ENCODE data around the gene TRMT1.
A peak's percentile ranks its signal among the peaks of the same experiment; 100 is the strongest.

The TRMT1 gene

GRCh38 chr19:13078897-13079541, 37.5 kb downstream of the TRMT1 start:
- H3K36me3 ChIP-seq (ENCODE audit: insufficient read depth, low read length), result peaks cover 58% of the 10 kb centered on the region
- no peaks in the 10 kb centered on the region for H3K27me3 ChIP-seq (ENCODE audit: control insufficient read depth in 1 of 2, insufficient read depth in 2 of 2, low read length in 2 of 2)
- no peaks in the 10 kb centered on the region for H3K9me3 ChIP-seq (ENCODE audit: low read length)
- H3K27ac ChIP-seq (ENCODE audit: low read depth, low read length), result peak overlapping the region; percentile 95
- H3K9ac ChIP-seq (ENCODE audit: low read length), result peak overlapping the region; percentile 53
- peaks cover 72% of the 10 kb centered on the region for H3K4me1 ChIP-seq (ENCODE audit: insufficient read depth, low read length)
- H3K4me3 ChIP-seq (ENCODE audit: low read depth in 1 of 2, low read length in 2 of 2), result peak overlapping the region in 1 of 2 donors; percentile 47

GRCh38 chr19:13078381-13078780, 38.2 kb downstream of the TRMT1 start:
- H3K27me3 ChIP-seq (ENCODE audit: control insufficient read depth in 1 of 2, insufficient read depth in 2 of 2, low read length in 2 of 2), result no peaks in the 10 kb centered on the region
- peak overlapping the region; percentile 53 for H3K9ac ChIP-seq (ENCODE audit: low read length)
- H3K27ac ChIP-seq (ENCODE audit: low read depth, low read length), result peak overlapping the region; percentile 95
- H3K4me1 ChIP-seq (ENCODE audit: insufficient read depth, low read length), result peaks cover 77% of the 10 kb centered on the region
- no peak overlapping the region for H3K4me3 ChIP-seq (ENCODE audit: low read depth in 1 of 2, low read length in 2 of 2)
- no peaks in the 10 kb centered on the region for H3K9me3 ChIP-seq (ENCODE audit: low read length)
- peaks cover 60% of the 10 kb centered on the region for H3K36me3 ChIP-seq (ENCODE audit: insufficient read depth, low read length)

GRCh38 chr19:13077240-13077639, 39.3 kb downstream of the TRMT1 start:
- Histone ChIP-seq H3K36me3 (ENCODE audit: insufficient read depth, low read length) (peaks cover 57% of the 10 kb centered on the region), H3K4me1 (ENCODE audit: insufficient read depth, low read length) (peaks cover 70% of the 10 kb centered on the region), H3K9ac (ENCODE audit: low read length) (no peak overlapping the region)

GRCh38 chr19:13076787-13077186, 39.8 kb downstream of the TRMT1 start:
- Histone ChIP-seq H3K9ac (ENCODE audit: low read length) (no peak overlapping the region), H3K4me1 (ENCODE audit: insufficient read depth, low read length) (peaks cover 70% of the 10 kb centered on the region), H3K4me3 (ENCODE audit: low read depth in 1 of 2, low read length in 2 of 2) (no peak overlapping the region), H3K27ac (ENCODE audit: low read depth, low read length) (peak overlapping the region; percentile 95), H3K36me3 (ENCODE audit: insufficient read depth, low read length) (peaks cover 52% of the 10 kb centered on the region), H3K27me3 (ENCODE audit: control insufficient read depth in 1 of 2, insufficient read depth in 2 of 2, low read length in 2 of 2) (no peaks in the 10 kb centered on the region), H3K9me3 (ENCODE audit: low read length) (no peaks in the 10 kb centered on the region)

More at GRCh38 chr19:13077240-13077639, 39.3 kb downstream of the TRMT1 start:
- no peak overlapping the region for H3K4me3 ChIP-seq (ENCODE audit: low read depth in 1 of 2, low read length in 2 of 2)
- no peaks in the 10 kb centered on the region for H3K9me3 ChIP-seq (ENCODE audit: low read length)
- H3K27me3 ChIP-seq (ENCODE audit: control insufficient read depth in 1 of 2, insufficient read depth in 2 of 2, low read length in 2 of 2), result no peaks in the 10 kb centered on the region
- peak overlapping the region; percentile 95 for H3K27ac ChIP-seq (ENCODE audit: low read depth, low read length)

- H3K9ac ChIP-seq (ENCODE audit: low read length), result no peak overlapping the region
- H3K4me3 ChIP-seq (ENCODE audit: low read depth in 1 of 2, low read length in 2 of 2), result no peak overlapping the region
These were observed 40.2 kb downstream of the TRMT1 start for GRCh38 chr19:13076320-13076719.

GRCh38 chr19:13074378-13074777, 42.2 kb downstream of the TRMT1 start:
- Histone ChIP-seq H3K27me3 (ENCODE audit: control insufficient read depth in 1 of 2, insufficient read depth in 2 of 2, low read length in 2 of 2) (no peaks in the 10 kb centered on the region), H3K36me3 (ENCODE audit: insufficient read depth, low read length) (peaks cover 43% of the 10 kb centered on the region), H3K9ac (ENCODE audit: low read length) (no peak overlapping the region), H3K9me3 (ENCODE audit: low read length) (no peaks in the 10 kb centered on the region), H3K4me1 (ENCODE audit: insufficient read depth, low read length) (peaks cover 80% of the 10 kb centered on the region), H3K4me3 (ENCODE audit: low read depth in 1 of 2, low read length in 2 of 2) (no peak overlapping the region), H3K27ac (ENCODE audit: low read depth, low read length) (no peak overlapping the region)

More at GRCh38 chr19:13076320-13076719, 40.2 kb downstream of the TRMT1 start:
- Histone ChIP-seq H3K9me3 (ENCODE audit: low read length) (no peaks in the 10 kb centered on the region), H3K4me1 (ENCODE audit: insufficient read depth, low read length) (peaks cover 72% of the 10 kb centered on the region), H3K36me3 (ENCODE audit: insufficient read depth, low read length) (peaks cover 49% of the 10 kb centered on the region), H3K27me3 (ENCODE audit: control insufficient read depth in 1 of 2, insufficient read depth in 2 of 2, low read length in 2 of 2) (no peaks in the 10 kb centered on the region), H3K27ac (ENCODE audit: low read depth, low read length) (peak overlapping the region; percentile 95)

GRCh38 chr19:13073263-13073662, 43.3 kb downstream of the TRMT1 start:
- Histone ChIP-seq H3K4me1 (ENCODE audit: insufficient read depth, low read length) (peaks cover 80% of the 10 kb centered on the region), H3K9me3 (ENCODE audit: low read length) (no peaks in the 10 kb centered on the region), H3K4me3 (ENCODE audit: low read depth in 1 of 2, low read length in 2 of 2) (no peak overlapping the region), H3K27ac (ENCODE audit: low read depth, low read length) (no peak overlapping the region), H3K27me3 (ENCODE audit: control insufficient read depth in 1 of 2, insufficient read depth in 2 of 2, low read length in 2 of 2) (no peaks in the 10 kb centered on the region), H3K9ac (ENCODE audit: low read length) (no peak overlapping the region), H3K36me3 (ENCODE audit: insufficient read depth, low read length) (peaks cover 32% of the 10 kb centered on the region)

GRCh38 chr19:13072188-13072908, 44.2 kb downstream of the TRMT1 start:
- peaks cover 29% of the 10 kb centered on the region for H3K36me3 ChIP-seq (ENCODE audit: insufficient read depth, low read length)
- no peaks in the 10 kb centered on the region for H3K27me3 ChIP-seq (ENCODE audit: control insufficient read depth in 1 of 2, insufficient read depth in 2 of 2, low read length in 2 of 2)
- H3K9ac ChIP-seq (ENCODE audit: low read length), result no peak overlapping the region
- H3K9me3 ChIP-seq (ENCODE audit: low read length), result no peaks in the 10 kb centered on the region
- H3K27ac ChIP-seq (ENCODE audit: low read depth, low read length), result no peak overlapping the region
- H3K4me1 ChIP-seq (ENCODE audit: insufficient read depth, low read length), result peaks cover 79% of the 10 kb centered on the region
- H3K4me3 ChIP-seq (ENCODE audit: low read depth in 1 of 2, low read length in 2 of 2), result no peak overlapping the region

- Histone ChIP-seq H3K27ac (ENCODE audit: low read depth, low read length) (no peak overlapping the region), H3K4me3 (ENCODE audit: low read depth in 1 of 2, low read length in 2 of 2) (no peak overlapping the region), H3K9ac (ENCODE audit: low read length) (no peak overlapping the region), H3K4me1 (ENCODE audit: insufficient read depth, low read length) (peaks cover 79% of the 10 kb centered on the region), H3K27me3 (ENCODE audit: control insufficient read depth in 1 of 2, insufficient read depth in 2 of 2, low read length in 2 of 2) (no peaks in the 10 kb centered on the region), H3K9me3 (ENCODE audit: low read length) (no peaks in the 10 kb centered on the region), H3K36me3 (ENCODE audit: insufficient read depth, low read length) (peaks cover 29% of the 10 kb centered on the region)
These were observed 44.9 kb downstream of the TRMT1 start for GRCh38 chr19:13071444-13072187.

- Histone ChIP-seq H3K27ac (ENCODE audit: low read depth, low read length) (peak overlapping the region; percentile 19), H3K4me1 (ENCODE audit: insufficient read depth, low read length) (peaks cover 79% of the 10 kb centered on the region), H3K9ac (ENCODE audit: low read length) (no peak overlapping the region), H3K36me3 (ENCODE audit: insufficient read depth, low read length) (peaks cover 23% of the 10 kb centered on the region), H3K27me3 (ENCODE audit: control insufficient read depth in 1 of 2, insufficient read depth in 2 of 2, low read length in 2 of 2) (no peaks in the 10 kb centered on the region), H3K4me3 (ENCODE audit: low read depth in 1 of 2, low read length in 2 of 2) (no peak overlapping the region), H3K9me3 (ENCODE audit: low read length) (no peaks in the 10 kb centered on the region)
These were observed 46.0 kb downstream of the TRMT1 start for GRCh38 chr19:13070425-13071140.

Data from muscle layer of colon (tissue), 2 donors.